ENCODE results near the gene NCOR1. TPM values are rescaled to one million over a fixed set of nuclear protein-coding genes. Genes with fewer than 3 reads are reported as not detected.

The NCOR1 gene
- total and polyA plus RNA-seq, 10 of the 15 experiments (the other 5 are each of a cell fraction or from before 2014, with no cell fraction given): 34.5 to 135 (median 82.9) TPM

DNA sequence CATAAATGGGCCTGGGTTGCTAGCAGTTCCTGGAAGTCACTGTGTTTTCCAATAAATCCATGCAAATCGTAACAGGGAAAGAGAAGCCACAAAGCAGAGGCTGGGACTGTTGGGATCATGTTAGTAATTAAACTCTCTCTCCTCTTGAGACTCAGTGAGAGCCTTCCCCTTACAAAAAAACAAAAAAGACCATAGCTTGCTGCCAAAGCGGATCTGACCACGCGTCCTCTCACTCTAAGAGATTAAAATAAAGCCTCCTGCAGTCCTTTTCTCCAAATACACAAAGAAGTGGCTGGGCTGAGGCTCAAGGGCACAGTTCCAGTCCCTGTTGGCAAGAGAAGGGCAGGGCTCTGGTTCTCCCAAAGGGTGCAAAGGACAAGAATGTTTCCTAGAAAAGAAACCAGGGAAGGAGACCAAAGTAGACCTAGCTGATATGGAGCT is 40.2 kb upstream of the NCOR1 start:
- no peak overlapping the region for H3K9ac ChIP-seq (ENCODE audit: control insufficient read depth, insufficient read depth, low read length)
- in situ Hi-C loops (cut with MboI) (no loop called here), intact Hi-C loops (cut with micrococcal nuclease; ENCODE audit: unreplicated experiment) (no loop called here)
- H2AFZ ChIP-seq (ENCODE audit: control insufficient read depth, low read depth, low read length): no peak overlapping the region
- no TSS peak for BruUV-seq (replicated peaks)
- no peak overlapping the region for H3K4me2 ChIP-seq (ENCODE audit: control insufficient read depth, insufficient read depth)
- H3K4me1 ChIP-seq (ENCODE audit: control insufficient read depth, insufficient read depth, low read length): no peaks in the 10 kb centered on the region
- RAD21 ChIA-PET (ENCODE audit: unreplicated experiment): no interaction called here
- CTCF ChIA-PET: no interaction called here
- peaks cover 8% of the 10 kb centered on the region; the same call in 2 of the 3 replicates for H3K9me3 ChIP-seq (replicated peaks; ENCODE audit: control insufficient read depth, insufficient read depth, low read length)
- H4K20me1 ChIP-seq (ENCODE audit: control insufficient read depth, insufficient read depth): no peaks in the 10 kb centered on the region
- H3K4me3 ChIP-seq: no peak overlapping the region
- H3K79me2 ChIP-seq (ENCODE audit: control insufficient read depth, insufficient read depth, low read length): no peaks in the 10 kb centered on the region
- no peaks in the 10 kb centered on the region for H3K27me3 ChIP-seq (replicated peaks in 1 of 2; ENCODE audit: control insufficient read depth in 2 of 2, insufficient read depth in 2 of 2, low read length in 1 of 2)
- SMC1A ChIA-PET (ENCODE audit: uncharacterized antibody, unreplicated experiment): no interaction called here
- no peak for ATAC-seq
- TF ChIP-seq POLR2AphosphoS2 (IDR thresholded peaks at IDR 0.05; ENCODE audit: low read depth, low read length) (no peak), FOXM1 (IDR thresholded peaks at IDR 0.05; ENCODE audit: low read depth, low read length) (no peak), ZNF24 (IDR thresholded peaks at IDR 0.05) (no peak), PRDM15 (CRISPR knock-in tag; IDR thresholded peaks at IDR 0.05) (no peak)
- H3K27ac ChIP-seq (ENCODE audit: control insufficient read depth, insufficient read depth): no peak overlapping the region
- WGBS (ENCODE audit: insufficient coverage, insufficient replicate concordance, low lambda C conversion rate, missing lambda C conversion rate): 94% methylated on average over 4 of the region's 4 CpGs
- DNase-seq (ENCODE audit: low read depth, low spot score): no peak
- POLR2A ChIA-PET: interaction anchor here (0.7 kb wide), 1 partner anchor 50 kb away, joined by 3 read pairs; no protein-coding TSS in a partner anchor
- H3K36me3 ChIP-seq (ENCODE audit: control insufficient read depth in 2 of 2, insufficient read depth in 2 of 2, low read length in 1 of 2): peaks cover 0 to 3% of the 10 kb centered on the region in 2 experiments; a peak in 1 of 4 replicates
- no peak for FAIRE-seq

Measured in GM12878 (cell line).